ENCODE results near the gene PRKCA.
"Not testable (repeated sequence)": the region's sequence is repeated elsewhere in the genome, so short reads cannot be mapped to it uniquely, and the experiment has no call there.

The PRKCA gene

GRCh38 chr17:66326476-66327047 is 24.1 kb downstream of the PRKCA start:
- no peak for DNase-seq (ENCODE audit: low read depth)

GRCh38 chr17:66330646-66331037 is 28.2 kb downstream of the PRKCA start:
- no peak for DNase-seq (ENCODE audit: low read depth)

GRCh38 chr17:66331038-66331816 is 28.8 kb downstream of the PRKCA start:
- no peak for DNase-seq (ENCODE audit: low read depth)

- no peak for DNase-seq (ENCODE audit: low read depth)
Observed at GRCh38 chr17:66335797-66336196, 33.4 kb downstream of the PRKCA start.

GRCh38 chr17:66337268-66337667 is 34.9 kb downstream of the PRKCA start:
- no peak for DNase-seq (ENCODE audit: low read depth)

GRCh38 chr17:66337866-66338485 is 35.6 kb downstream of the PRKCA start:
- DNase-seq (ENCODE audit: low read depth): no peak

GRCh38 chr17:66338937-66339336 is 36.5 kb downstream of the PRKCA start:
- no peak for DNase-seq (ENCODE audit: low read depth)

- DNase-seq (ENCODE audit: low read depth): no peak
Observed at GRCh38 chr17:66339561-66339960, 37.1 kb downstream of the PRKCA start.

GRCh38 chr17:66340720-66341119 is 38.3 kb downstream of the PRKCA start:
- DNase-seq (ENCODE audit: low read depth): no peak

GRCh38 chr17:66341462-66341861 is 39.0 kb downstream of the PRKCA start:
- no peak for DNase-seq (ENCODE audit: low read depth)

GRCh38 chr17:66342263-66342662 is 39.9 kb downstream of the PRKCA start:
- not testable (repeated sequence) for DNase-seq (ENCODE audit: low read depth)

- no peak for DNase-seq (ENCODE audit: low read depth)
Observed at GRCh38 chr17:66343531-66344078, 41.2 kb downstream of the PRKCA start.

GRCh38 chr17:66344473-66344872 is 42.1 kb downstream of the PRKCA start:
- no peak for DNase-seq (ENCODE audit: low read depth)

GRCh38 chr17:66345264-66345663 is 42.9 kb downstream of the PRKCA start:
- DNase-seq (ENCODE audit: low read depth): no peak

- DNase-seq (ENCODE audit: low read depth): not testable (repeated sequence)
Observed at GRCh38 chr17:66345949-66346638, 43.7 kb downstream of the PRKCA start.

GRCh38 chr17:66347661-66348514 is 45.5 kb downstream of the PRKCA start:
- DNase-seq (ENCODE audit: low read depth): no peak

GRCh38 chr17:66348584-66349165 is 46.3 kb downstream of the PRKCA start:
- DNase-seq (ENCODE audit: low read depth): no peak

GRCh38 chr17:66349521-66350254 is 47.3 kb downstream of the PRKCA start:
- no peak for DNase-seq (ENCODE audit: low read depth)

- not testable (repeated sequence) for DNase-seq (ENCODE audit: low read depth)
Observed at GRCh38 chr17:66350576-66350975, 48.2 kb downstream of the PRKCA start.

- DNase-seq (ENCODE audit: low read depth): no peak
Observed at GRCh38 chr17:66351033-66351432, 48.6 kb downstream of the PRKCA start.

Data from stimulated activated CD8-positive, alpha-beta memory T cell treated with anti-CD3 and anti-CD28 coated beads, Interleukin-4, amount 100 ng/mL, for 24 hours (primary cell).